ENCODE measurements around the gene THY1.
"Not testable (repeated sequence)": the region's sequence is repeated elsewhere in the genome, so short reads cannot be mapped to it uniquely, and the experiment has no call there.

The THY1 gene

GRCh38 chr11:119446871-119447663, 24.1 kb upstream of the THY1 start:
- intact Hi-C loops (cut with DNase I): no loop called here
- DNase-seq: peak in 1 of 10 donors; percentile 52

- peak in 1 of 10 donors; percentile 71 for DNase-seq
- intact Hi-C loops (cut with DNase I): no loop called here
Measured at GRCh38 chr11:119446434-119446833, 23.5 kb upstream of the THY1 start.

DNA sequence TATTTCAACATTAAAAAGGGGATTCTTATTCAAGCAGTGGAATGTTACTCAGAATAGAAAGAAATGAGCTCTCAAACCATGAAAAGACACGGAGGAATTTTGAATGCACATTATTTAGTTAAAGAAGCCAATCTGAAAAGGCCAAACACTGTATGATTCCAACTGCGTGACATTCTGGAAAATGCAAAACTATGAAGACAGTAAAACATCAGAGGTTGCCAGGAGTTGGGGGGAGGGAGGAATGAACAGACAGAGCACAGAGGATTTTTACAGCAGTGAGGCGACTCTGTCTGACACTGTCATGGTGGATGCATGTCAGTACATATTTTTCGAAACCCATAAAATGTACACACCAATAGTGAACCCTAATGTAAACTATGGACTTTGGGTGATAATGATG, 22.9 kb upstream of the THY1 start:
- no peak for DNase-seq
- intact Hi-C loops (cut with DNase I): no loop called here

- intact Hi-C loops (cut with DNase I): no loop called here
- no peak for DNase-seq
Measured at GRCh38 chr11:119445379-119445778, 22.4 kb upstream of the THY1 start.

GRCh38 chr11:119441898-119442243, 18.9 kb upstream of the THY1 start:
- intact Hi-C loops (cut with DNase I): no loop called here
- DNase-seq: no peak

DNA sequence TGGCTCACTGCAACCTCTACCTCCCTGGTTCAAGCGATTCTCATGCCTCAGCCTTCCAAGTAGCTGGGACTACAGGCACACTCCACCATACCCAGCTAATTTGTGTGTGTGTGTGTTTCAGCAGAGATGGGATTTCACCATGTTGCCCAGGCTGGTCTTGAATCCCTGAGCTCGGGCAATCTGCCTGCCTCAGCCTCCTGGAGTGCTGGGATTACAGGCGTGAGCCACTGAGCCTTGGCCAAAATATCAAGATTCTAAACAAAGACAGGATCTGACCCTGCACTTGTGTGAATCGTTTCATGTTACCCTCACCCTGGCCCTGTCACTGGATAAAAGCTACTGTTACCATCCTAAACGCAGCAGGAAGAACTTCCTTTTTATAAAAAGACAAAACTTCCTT, 15.6 kb upstream of the THY1 start:
- intact Hi-C loops (cut with DNase I): no loop called here

GRCh38 chr11:119437521-119437920, 14.5 kb upstream of the THY1 start:
- intact Hi-C loops (cut with DNase I): not testable (repeated sequence)

More for the DNA sequence above, 15.6 kb upstream of the THY1 start:
- DNase-seq: no peak

GRCh38 chr11:119436711-119437110, 13.7 kb upstream of the THY1 start:
- intact Hi-C loops (cut with DNase I): no loop called here
- no peak for DNase-seq

More at GRCh38 chr11:119437521-119437920, 14.5 kb upstream of the THY1 start:
- not testable (repeated sequence) for DNase-seq

DNA sequence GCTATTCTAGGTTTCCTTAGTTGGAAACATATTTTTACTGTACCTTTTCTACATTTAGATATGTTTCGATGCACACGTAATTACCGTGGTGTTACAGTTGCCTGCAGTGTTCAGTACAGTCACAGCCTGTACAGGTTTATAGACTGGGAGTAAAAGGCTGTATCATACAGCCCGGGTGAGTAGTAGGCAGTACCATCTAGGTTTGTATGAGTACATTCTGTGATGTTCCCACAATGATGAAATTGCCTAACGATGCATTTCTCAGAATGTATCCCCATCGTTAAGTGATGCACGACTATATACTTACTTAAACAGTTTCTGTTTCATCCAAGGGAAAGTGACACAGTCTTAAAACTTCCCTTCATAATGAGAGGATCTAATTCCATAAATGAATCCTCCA, 13.1 kb upstream of the THY1 start:
- intact Hi-C loops (cut with DNase I): no loop called here
- DNase-seq: no peak

DNA sequence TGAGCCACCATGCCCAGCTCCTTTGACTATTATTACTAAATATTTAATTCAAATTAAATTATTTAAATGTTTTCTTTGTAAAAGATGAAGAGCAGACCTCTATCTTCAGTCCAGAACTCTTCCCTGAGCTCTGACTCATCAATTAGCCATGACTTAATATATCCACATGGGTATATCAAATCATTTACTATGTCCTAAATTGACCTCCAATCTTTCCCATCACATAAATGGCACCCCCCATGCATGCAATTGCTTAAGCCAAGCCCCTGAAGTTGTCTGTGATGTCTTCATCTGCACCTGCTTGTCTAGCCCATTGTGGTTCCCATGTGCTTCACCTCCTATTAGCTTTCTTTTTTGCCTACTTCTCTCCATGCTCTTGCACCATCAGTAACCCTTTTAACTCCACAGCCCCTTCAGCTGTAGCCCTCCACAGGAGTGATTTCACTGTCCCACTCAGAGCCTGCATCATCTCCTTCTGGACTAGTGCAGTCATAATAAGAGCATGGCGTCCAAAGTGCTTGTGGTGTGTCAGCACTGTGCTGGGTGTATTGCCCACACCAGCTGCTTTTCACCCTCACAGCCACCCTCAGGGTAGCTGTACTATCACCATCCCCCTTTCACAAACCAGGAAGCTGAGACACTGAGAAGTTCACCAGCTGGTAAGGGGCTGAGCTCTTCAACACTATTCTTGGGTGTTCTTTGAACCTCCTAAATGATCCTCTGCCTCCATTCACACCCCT, 11.8 kb upstream of the THY1 start:
- intact Hi-C loops (cut with DNase I): no loop called here

GRCh38 chr11:119433358-119433725, 10.4 kb upstream of the THY1 start:
- DNase-seq: no peak
- intact Hi-C loops (cut with DNase I): no loop called here

More for the DNA sequence above, 11.8 kb upstream of the THY1 start:
- no peak for DNase-seq

DNA sequence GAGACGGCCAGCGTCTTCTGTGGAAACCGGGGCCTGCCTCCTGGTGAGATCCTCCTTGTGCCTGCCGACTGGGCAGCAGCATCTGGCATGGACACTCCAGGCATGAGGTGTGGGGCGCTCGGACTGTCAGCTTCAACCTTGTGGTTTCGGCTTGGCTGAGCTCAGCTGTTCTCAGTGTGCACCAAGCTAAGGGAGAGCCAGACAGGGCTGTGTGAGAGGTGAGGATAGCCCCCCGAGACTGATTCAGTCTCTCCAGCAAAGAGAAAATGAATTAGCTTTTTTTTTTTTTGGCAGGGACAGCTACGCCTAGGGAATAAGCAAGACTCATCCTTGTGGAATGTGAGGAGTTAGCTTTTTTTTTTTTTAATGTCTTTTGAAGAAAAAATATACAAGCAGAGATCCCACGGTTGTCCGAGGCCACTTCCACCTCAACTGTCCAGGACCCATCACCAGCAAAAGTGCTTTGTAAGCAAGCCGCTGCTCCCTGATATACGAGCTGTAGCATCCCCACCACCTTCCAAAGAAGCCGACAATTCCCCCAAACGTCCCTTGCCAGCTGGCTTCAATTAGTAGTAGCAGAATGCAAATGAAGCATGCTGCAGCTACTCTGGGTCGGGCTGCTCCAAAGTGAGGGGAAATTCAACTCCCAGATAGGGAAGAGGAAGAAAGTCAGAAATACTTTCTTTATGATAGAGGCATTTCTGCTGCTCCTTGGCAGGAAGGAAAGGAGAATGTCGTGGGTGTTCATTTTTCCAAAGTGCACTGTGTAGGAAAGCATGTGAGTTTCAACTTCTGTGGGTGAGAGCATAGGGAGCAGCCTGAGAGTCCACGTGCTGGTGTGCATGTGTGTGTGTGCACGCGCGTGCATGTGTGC, 9.7 kb upstream of the THY1 start:
- peak in 4 of 10 donors; percentile 26 to 84 (median 60) for DNase-seq
- intact Hi-C loops (cut with DNase I): no loop called here

- no peak for DNase-seq
- intact Hi-C loops (cut with DNase I): no loop called here
Measured at GRCh38 chr11:119431523-119431922, 8.6 kb upstream of the THY1 start.

- intact Hi-C loops (cut with DNase I): no loop called here
- DNase-seq: no peak
Measured at GRCh38 chr11:119427279-119427678, 4.3 kb upstream of the THY1 start.

- intact Hi-C loops (cut with DNase I): no loop called here
- DNase-seq: no peak
Measured at GRCh38 chr11:119426142-119426541, 3.2 kb upstream of the THY1 start.

DNA sequence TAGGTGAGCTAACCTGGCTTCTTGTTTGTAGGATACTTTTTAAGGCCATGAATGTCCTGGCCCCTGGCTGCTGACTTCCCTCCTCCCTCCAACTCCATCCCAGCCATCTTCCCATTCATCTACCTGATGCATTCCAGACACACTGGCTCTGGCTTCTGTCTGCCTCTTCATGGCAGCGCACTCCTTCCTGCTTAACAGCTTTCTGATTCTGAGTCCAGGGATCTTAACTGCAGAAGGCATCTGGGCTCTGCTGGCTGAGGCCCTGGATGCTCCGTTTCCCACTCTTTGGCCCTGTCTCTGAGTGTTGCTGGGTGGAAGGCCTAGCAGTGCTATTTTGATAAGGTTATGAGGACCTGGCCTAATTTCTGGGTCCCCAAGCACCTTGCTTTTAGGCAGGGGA, 1.8 kb upstream of the THY1 start:
- DNase-seq: no peak
- intact Hi-C loops (cut with DNase I): loop anchor here (5.0 kb wide), 1 partner anchor 48 kb away; no protein-coding TSS in a partner anchor

DNA sequence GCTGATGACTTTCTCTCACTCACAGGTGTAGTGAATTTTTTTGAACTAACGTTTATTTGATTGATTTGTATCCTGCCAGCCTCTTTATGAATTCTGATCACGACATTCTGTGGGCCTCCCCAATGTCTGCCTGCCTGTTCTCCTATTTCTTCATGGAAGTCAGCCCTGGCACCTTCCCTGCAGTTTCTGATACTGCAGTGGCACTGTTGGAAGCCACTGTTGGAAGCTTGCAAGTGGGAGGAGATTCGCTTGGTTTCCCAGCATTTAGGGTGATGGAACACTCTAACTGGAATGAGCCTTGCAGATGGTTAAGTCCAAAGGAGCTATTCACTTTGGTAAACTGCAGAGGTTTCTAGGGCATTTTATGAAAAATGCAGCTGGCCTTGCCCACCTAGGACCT, 1.3 kb upstream of the THY1 start:
- intact Hi-C loops (cut with DNase I): loop anchor here (5.0 kb wide), 1 partner anchor 48 kb away; no protein-coding TSS in a partner anchor
- peak in 2 of 10 donors; percentile 27 to 89 for DNase-seq

GRCh38 chr11:119423509-119424254, 710 bp upstream of the THY1 start:
- peak in 1 of 10 donors; percentile 80 for DNase-seq
- intact Hi-C loops (cut with DNase I): loop anchor here (5.0 kb wide), 1 partner anchor 49 kb away; no protein-coding TSS in a partner anchor

DNA sequence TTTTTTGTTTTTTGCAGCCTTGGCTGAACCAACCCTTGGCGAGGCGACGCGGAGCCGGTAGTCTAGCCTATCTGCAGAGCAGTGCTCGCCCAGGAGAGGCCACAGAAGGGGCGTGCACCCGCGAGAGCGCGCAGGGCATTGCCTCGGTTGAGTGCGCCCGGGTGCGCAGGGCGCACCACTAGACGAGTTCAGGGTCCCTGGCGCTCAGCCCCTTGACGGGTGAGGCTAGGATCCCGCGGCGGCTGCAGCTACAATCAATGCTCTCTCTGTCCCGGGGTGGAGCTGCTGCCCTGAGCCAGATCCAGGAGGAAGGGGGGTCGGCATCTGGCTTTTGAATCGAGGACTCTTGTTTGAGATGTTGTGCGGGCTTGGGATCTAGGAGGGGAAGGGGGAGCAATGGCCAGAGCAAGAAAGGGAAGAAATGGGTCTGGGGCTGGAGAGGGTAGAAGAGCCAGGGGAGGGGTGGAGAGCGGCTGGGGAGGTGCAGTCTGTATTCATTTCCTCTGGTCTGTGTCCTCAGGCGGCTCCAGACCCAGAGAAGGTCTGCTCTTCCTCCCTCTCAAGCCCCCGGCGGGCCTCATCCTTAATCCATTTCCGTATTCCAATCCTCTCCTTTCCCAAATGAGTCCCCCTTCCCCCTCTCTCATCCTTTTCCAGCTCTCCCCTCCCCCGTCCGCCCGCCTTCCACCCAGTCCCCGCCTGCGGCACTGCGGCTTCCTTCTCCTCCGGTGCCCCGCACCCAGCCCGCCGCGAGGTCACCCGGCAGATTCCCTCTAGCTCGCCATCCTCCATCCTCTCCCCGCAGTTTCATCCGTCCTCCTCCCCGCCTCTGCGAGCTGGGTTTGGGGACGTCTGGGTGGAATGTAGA, 797 bp downstream of the THY1 start:
- DNase-seq: peak; percentile 47 to 92 (median 60)
- intact Hi-C loops (cut with DNase I): loop anchor here (5.0 kb wide), 1 partner anchor 50 kb away; no protein-coding TSS in a partner anchor
